CD4-positive, alpha-beta T cell treated with Interferon alpha-2 for 1 hour (primary cell): ENCODE data around the gene SPATA17.

ENCODE experiments used
- DNase-seq, 2 donors: peaks; one replicate each; pipeline ENCODE4 v3.0.0-alpha.2; 2020 to 2022

The SPATA17 gene

DNA sequence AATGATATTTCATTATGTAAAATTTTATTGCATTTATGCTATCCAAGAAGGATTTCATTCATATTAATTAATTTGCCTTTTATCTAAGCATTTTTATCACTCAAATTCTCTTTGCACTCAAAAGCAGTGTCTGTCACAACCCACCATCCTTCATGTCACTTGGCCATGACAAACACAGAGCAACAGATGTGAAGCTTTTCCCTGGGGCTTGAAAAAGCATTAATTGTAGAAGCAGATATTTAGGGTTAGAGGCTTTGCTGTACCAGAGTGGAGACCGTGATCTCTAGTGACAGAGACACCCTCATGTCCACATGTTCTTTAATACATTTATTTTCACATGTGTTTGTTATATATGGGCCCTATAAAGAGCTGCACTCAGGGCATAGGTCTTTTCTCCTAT lies 230.5 kb downstream of the SPATA17 start:
- no peak for DNase-seq

GRCh38 chr1:217867446-217867995 lies 236.4 kb downstream of the SPATA17 start:
- DNase-seq, result no peak

- DNase-seq, result no peak
Observed at GRCh38 chr1:217871955-217872354, 240.8 kb downstream of the SPATA17 start.

GRCh38 chr1:217875229-217875628 lies 244.1 kb downstream of the SPATA17 start:
- DNase-seq, result no peak

DNA sequence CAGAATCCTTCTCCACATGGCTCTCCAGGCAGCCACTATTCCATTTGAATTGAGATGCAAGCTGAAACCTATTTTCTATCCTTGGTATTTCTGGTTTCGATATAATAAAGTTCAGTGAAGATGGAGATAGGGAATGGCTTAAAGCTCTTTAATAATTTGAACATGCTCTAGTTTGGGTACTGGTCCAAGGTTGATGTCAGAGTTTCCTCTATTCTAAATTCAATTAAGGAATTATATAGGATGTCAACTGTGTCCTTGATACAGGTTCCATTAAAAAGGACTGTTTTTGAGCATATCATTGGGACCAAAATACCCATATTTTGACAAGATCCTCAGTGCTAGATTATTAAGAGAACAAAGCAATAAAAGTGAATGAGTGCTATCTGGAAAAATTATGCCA lies 245.3 kb downstream of the SPATA17 start:
- DNase-seq, result no peak

- DNase-seq, result no peak
Observed at GRCh38 chr1:217876896-217877295, 245.8 kb downstream of the SPATA17 start.

- no peak for DNase-seq
Observed at GRCh38 chr1:217881131-217881543, 250.0 kb downstream of the SPATA17 start.

GRCh38 chr1:217881607-217882332 lies 250.6 kb downstream of the SPATA17 start:
- DNase-seq, result no peak

GRCh38 chr1:217885181-217885580 lies 254.0 kb downstream of the SPATA17 start:
- no peak for DNase-seq

DNA sequence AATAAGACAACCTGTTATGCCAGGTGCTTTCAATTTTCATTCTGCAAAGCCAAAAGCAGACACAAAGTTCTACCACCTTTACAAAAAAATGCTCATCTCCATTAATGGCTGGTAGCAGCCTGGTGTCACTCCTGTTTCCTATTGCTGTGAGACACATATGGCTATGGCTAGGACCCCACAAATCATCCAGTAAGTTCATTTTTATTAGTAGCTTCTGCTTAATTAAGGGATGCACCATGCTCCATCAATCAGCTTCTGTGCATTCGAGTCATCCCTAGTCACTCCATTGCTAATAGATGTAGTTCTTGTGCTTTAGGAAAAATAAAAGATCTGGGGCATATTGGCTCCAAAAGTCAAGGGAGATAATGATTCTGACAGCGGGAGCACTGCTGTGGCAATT lies 257.2 kb downstream of the SPATA17 start:
- no peak for DNase-seq

DNA sequence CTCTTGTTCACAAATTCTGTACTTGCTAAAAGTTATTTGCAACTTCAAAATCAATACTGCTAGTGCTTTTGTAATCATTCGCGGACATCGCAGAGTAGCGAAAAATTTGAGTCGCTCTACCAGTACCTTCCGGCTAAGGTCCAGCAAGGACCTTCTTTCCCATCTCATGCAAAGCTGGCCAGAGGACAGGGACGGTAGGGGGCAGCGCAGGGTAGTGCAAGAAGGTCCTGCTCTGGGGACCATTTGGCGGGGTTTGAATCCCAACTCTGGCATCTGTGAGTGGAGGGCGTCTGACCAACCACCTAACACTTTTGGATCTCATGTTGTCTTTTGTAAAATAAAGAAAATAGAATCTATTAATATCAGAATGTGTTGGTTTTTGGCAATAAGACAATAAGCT lies 258.3 kb downstream of the SPATA17 start:
- DNase-seq, result no peak

DNA sequence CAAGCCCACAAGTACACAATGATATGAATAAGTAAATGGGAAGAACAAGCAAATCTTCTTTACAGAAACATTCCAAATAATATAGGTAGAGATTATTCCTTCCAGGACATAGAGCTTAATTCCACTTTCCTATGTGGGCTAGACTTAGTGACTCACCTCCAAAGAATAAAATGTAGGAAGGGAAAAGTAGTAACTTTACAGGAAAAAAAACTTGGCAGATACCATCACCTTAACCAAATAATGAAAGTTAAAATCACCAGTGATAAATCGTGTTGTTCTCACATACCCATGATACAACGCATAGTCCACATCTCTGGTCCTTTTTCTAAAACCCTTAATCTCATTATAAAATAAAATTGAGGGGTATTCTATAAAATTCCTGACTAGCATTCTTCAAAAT lies 260.8 kb downstream of the SPATA17 start:
- no peak for DNase-seq

DNA sequence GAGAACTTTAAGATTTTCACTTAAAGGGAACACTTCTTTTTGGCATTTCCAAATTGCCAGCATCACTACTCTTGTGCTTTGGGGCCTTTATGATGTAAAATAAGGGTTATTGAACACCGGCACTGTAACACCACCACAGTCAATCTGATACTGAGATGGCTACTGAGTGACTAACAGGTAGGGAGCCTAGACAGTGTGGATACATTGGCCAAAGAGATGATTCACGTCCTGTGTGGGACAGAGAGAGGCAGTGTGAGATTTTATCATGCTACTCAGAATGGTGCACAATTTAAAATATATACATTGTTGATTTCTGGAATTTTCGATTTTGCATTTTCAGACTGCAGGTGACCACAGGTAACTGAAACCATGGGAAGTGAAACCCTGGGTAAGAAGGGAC lies 261.6 kb downstream of the SPATA17 start:
- no peak for DNase-seq

- DNase-seq, result no peak
Observed at GRCh38 chr1:217895841-217896240, 264.7 kb downstream of the SPATA17 start.

- DNase-seq, result no peak
Observed at GRCh38 chr1:217896490-217896889, 265.3 kb downstream of the SPATA17 start.

GRCh38 chr1:217897100-217897499 lies 266.0 kb downstream of the SPATA17 start:
- DNase-seq, result no peak

GRCh38 chr1:217899614-217900013 lies 268.5 kb downstream of the SPATA17 start:
- no peak for DNase-seq

DNA sequence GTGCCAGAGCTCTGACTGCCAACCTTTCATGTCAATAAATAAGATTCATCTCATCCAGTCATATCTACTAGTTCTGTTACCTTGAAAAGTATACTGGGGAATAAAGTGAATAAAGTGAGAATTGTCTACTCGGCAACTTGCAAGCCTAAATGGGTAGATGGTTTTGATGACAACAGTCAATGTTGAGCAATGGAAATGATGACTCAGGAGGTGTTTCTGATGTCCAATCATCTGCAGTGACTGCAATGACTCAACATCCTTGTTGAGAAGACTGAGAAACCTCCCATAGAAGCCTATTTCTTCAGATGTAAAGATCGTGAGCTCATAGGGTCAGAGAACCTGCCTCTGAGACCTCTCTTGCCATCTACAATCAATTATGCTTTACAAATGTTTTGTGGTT lies 276.4 kb downstream of the SPATA17 start:
- DNase-seq, result no peak

DNA sequence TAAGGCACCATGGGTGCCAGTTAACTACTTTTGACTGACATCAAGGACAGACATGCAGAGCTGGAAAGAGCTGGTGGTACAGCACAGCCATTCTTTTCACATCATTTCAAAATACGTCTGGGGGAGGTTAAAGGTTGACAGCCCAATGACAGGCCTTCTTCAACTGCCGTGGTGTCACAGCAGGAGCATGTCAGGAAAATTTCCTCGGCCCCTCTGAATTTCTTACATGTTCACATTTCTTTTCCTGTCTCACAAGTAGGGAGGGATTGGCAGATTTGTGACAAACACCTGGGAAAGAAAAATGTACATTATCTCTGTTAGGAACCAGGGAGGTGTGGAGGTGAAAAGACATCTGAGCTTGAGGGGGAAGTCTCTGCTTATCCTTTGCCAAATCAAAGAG lies 279.1 kb downstream of the SPATA17 start:
- DNase-seq, result no peak

DNA sequence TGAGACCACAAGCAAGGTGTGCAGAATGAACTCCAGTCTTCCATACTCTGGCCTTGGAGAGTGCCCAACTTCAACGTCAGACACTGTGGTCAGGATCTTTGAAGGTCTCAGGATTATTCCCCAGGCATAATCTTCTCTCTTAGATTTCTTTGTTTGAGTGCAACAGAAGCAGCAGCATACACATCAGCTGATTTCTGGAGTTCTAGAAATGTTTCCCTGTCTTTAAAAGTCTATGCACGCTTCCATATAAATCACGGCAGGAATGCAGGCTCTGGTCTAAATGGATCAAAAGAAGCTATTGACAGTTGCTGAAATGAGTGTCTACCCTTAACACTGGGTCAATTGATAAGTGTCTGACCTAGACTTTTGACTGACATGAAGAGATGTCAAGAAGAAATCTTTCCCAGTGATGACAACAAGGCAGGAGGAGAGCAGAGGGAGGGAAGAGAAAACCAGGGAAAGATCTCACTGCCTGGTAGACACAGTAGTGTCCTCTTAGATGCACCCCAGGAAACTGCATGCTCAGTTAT lies 279.7 kb downstream of the SPATA17 start:
- DNase-seq, result no peak

- DNase-seq, result no peak
Observed at GRCh38 chr1:217911908-217912307, 280.8 kb downstream of the SPATA17 start.

- no peak for DNase-seq
Observed at GRCh38 chr1:217917281-217917887, 286.2 kb downstream of the SPATA17 start.

- DNase-seq, result no peak
Observed at GRCh38 chr1:217919683-217920388, 288.7 kb downstream of the SPATA17 start.
